Measurements from ENCODE around the gene SIGLEC11.
"Not testable (repeated sequence)": the region's sequence is repeated elsewhere in the genome, so short reads cannot be mapped to it uniquely, and the experiment has no call there.

Gene SIGLEC11

DNA sequence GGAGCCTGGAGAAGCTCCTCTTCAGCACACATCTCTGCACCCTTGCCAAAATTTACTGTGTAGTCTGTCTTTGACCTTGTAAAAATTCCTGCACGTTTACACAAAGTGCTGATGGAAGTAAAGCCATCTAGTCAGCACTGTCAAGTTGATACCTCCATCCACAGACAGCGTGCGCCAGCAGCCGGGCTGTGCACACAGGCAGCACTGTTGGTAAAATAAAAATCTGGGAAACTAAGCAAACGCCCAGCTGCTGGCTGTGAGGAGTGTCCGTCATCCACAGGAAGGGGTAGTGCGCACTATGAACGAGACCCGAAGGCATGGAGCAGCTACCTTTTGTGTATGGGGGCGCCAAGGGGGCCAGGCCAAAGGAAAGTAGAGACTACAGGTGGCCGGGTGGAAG lies 17.4 kb upstream of the SIGLEC11 start:
- DNase-seq = no peak

DNA sequence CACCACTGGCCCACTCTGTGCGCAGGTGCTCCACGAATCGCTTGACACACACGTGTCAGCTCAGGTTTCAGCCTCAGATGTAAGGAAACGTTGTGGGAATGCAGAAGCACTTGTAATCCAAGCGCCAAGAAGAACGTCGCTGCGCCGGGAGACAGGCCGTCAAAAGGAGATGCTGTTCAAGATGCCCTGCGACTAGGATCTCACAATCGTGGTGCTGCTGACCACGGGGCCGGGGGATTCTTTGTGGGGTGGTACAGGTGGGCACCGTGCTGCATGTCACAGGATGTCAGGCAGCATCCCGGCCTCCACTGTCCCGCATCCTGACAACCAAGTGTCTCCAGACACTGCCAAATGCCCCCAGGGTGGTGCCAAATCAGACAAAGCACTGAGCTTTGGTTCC lies 16.9 kb upstream of the SIGLEC11 start:
- DNase-seq = no peak

DNA sequence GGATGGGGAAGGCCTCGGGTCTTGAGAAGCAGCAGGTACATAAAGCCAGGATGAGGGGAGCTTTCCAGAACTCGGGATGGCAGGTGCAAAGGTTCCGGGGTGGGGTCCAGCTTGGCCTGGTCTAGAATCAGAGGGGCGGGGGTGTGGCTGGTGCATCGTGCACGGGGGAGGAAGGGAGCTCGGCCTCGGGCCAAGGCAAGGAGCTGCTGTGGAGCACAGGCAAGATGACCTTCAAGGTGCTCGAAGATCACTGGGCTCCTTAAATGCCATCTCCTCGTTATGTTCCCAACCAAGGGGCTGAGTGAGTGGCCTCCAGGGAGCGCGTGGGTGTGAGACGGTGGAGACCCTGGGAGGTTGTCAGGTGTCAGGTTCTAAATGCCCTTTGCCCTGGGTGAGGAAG lies 16.1 kb upstream of the SIGLEC11 start:
- DNase-seq = no peak

DNA sequence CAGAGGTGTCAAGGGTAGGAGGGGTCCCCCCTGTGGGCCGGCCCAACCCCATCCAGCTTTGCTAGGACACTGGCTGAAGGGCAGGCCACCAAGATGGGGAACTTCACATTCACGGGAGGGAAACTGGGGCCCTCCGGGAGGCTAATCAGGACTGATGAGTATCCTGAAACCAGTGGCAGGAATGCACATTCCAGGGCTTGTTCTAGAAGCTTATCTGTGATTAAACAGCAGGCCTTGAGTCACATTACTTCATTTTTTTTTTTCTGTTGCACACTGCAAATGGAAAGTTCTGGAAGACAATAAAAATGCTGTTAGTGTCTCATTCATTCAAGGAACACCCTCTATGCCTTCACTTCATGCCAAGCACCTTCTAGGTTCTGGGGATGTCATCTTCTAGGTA lies 15.5 kb upstream of the SIGLEC11 start:
- no peak for DNase-seq

- DNase-seq = no peak
These were observed 14.1 kb upstream of the SIGLEC11 start for GRCh38 chr19:49975051-49975450.

DNA sequence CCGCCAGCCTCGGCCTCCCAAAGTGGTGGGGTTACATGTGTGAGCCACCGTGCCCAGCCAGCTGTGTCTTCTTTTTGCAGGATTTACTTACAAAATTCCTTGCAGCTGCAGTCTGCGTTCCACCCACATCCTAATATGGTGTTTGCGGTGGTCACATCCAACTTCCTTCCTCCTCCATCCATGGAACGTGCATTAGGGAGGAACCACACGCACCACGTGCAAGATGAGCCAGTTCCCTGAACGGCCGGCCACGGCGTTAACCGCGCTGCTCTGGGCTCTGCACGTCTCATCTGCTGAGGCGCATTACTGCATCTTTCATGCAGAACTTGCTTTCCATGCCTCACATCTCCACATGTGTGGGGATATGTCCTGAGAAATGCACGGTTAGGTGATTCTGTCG lies 13.0 kb upstream of the SIGLEC11 start:
- no peak for DNase-seq

GRCh38 chr19:49972841-49973240 lies 11.9 kb upstream of the SIGLEC11 start:
- DNase-seq = no peak

- no peak for DNase-seq
These were observed 11.0 kb upstream of the SIGLEC11 start for GRCh38 chr19:49971991-49972411.

DNA sequence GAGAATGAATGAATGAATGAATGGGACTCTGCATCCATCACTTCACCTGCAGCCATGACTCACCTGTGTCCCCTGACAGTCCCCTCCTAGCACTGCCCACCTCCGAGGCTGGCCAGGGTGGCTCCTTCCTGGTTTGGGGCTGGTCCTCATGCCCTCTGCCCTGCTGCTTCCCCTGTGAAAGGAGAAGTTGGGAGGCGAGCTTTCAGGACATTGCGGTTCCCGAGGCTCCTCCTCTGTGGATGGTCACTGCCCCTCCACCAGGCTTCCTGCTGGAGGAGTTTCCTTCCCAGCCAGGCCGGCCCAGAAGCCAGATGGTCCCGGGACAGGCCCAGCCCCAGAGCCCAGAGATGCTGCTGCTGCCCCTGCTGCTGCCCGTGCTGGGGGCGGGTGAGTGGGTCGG lies 8.4 kb upstream of the SIGLEC11 start:
- DNase-seq = not testable (repeated sequence)

DNA sequence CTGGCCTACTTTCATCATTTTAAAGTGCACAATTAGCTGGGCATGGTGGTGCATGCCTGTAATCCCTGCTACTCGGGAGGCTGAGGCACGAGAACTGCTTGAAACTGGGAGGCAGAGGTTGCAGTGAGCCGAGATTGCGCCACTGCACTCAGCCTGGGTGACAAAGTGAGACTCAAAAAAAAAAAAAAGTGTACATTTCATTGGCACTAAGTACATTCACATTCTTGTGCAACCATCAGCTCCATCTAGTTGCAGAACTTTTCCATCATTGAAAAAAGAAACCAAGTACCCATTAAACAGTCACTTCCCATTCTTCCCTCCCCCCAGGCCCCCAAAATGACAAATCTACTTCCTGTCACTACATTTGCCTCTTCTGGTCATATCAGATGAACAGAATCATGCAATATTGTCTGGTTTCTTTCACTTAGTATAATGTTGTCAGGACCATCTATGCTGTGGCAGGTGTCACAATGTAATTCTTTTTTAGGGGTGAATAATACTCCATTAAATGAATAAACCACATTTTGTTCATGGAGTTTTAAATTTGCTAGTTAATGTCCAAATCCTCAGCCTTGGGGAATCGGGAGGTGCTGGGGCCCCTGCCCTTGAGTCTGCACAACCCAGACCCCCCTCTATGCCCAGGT lies 7.4 kb upstream of the SIGLEC11 start:
- DNase-seq = no peak

- DNase-seq = not testable (repeated sequence)
These were observed 1.1 kb downstream of the SIGLEC11 start for GRCh38 chr19:49959892-49960291.

- not testable (repeated sequence) for DNase-seq
These were observed 2.4 kb downstream of the SIGLEC11 start for GRCh38 chr19:49958596-49958995.

GRCh38 chr19:49958144-49958543 lies 2.8 kb downstream of the SIGLEC11 start:
- not testable (repeated sequence) for DNase-seq

GRCh38 chr19:49957262-49957915 lies 3.6 kb downstream of the SIGLEC11 start:
- DNase-seq = no peak

GRCh38 chr19:49956115-49956495 lies 4.9 kb downstream of the SIGLEC11 start:
- DNase-seq = no peak

DNA sequence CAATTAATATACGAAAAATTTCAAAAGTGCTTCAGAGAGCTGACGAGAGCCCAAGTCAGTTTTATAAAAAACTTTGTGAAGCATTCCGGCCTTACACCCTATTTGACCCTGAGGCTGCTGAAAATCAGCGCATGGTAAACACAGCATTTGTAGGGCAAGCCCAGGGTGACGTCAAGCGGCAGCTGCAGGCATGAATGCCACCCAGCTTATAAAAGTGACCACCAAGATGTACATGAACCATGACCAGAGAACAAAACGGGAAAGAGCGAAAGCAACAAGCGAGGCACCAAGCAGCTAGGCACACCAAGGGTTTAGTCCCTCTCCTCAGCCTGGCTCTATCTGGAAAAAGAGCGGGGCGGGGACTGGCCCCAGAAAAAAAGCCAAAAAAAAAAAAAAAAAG lies 6.0 kb downstream of the SIGLEC11 start:
- no peak for DNase-seq

DNA sequence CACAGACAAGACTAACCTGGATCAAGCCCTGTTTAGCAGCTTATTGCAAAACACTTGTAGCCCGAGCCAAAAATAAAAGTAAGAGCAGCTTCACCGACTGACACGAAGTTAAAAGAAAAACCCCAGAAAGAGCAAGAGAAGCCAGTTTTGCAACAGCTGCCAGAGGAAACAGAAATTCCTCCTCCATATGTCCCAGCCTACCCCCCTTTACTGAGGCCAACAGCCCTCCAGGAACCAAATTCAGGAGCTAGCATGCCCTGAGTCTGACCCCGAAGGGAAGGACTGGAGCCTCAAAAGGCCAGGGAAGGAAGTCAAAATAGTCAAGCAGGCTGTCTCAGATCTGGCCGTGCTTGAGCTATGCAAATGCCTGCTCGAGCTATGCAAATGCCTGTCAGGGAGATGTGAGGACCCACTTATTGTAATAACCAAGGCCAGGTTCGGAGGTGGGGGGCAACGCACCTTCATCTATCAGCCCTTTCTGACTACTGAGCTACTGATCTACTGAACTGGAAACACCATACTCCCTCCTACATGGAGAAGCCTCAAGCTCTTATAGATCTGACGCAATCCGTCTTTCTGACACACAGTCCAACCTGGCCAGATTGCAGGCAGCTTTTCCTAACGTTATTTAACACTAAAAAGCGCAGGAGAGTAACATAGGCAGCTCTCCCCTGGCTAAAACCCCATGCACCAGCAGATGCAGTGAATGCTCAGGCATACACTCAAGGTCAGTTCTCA lies 6.7 kb downstream of the SIGLEC11 start:
- no peak for DNase-seq

DNA sequence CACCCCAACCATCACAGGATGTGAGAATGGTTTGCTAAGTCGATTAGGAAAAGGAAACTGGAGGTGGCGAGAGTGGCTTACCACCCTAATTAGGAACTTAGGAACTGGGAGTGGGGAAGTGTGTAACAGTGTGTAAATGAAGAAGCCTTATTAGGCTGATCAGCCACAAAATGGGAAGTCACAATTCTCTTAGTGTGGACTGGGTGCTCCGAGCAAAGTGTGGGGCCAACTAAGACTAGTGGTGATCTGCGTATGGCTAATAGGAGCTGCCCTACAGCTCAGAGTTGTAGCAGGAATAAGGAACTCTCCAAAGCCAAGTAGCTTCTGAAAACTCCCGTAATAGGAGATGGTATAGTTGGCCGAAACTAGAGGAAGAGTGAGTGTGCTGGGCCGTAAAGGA lies 7.6 kb downstream of the SIGLEC11 start:
- no peak for DNase-seq

DNA sequence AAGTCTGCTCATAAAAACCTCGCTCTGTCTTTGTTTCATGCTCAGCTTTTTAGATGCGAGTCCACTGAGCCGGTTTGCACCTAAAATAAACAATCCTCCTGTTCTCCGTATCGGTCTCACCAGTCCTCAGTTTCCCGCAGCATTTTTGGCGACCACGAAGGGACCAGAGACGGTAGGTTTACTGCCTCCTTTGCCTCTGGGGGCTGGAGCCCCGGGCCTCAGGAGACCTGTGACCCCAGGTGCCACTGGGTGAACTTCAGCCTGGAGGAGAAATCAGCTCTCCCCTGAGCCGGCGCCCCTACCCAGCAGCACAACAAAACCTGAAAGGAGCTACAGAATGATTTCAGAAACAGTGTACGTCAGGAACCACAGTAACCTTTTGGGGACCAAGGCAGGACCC lies 8.1 kb downstream of the SIGLEC11 start:
- no peak for DNase-seq

GRCh38 chr19:49952479-49952836 lies 8.5 kb downstream of the SIGLEC11 start:
- no peak for DNase-seq

DNA sequence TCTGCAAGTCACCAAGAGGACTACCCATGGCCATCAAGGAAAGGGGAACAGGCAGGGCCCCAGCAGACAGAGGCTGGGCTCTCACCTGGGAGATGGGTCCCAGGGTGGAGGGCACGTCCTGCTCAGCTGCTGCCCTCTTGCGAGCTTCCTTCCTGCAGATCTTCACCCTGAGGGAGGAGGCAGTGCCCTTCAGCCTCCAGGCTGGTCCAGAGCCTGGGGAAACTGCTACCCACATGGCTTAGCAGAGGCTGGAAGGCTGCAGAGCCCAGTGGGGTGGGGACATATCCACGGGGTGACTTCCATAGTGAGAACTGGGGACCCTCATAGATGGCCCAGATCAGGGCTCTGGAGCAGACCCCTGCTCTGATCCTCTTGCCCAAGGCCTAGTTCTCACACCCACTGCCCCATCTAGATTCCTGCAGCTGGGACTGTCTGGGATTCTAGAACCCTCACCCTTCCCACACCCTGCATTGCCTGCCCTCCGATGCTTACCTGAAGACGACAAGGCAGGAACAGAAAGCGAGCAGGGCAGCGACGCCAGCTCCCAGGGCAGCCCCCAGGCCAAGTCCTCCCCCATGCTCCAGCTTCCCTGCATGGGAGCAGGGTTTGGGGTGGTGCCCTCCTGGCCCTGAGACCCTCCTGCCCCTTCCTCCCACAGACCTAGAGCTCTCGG lies 9.0 kb downstream of the SIGLEC11 start:
- DNase-seq = no peak

- DNase-seq = no peak
These were observed 9.9 kb downstream of the SIGLEC11 start for GRCh38 chr19:49950956-49951526.

DNA sequence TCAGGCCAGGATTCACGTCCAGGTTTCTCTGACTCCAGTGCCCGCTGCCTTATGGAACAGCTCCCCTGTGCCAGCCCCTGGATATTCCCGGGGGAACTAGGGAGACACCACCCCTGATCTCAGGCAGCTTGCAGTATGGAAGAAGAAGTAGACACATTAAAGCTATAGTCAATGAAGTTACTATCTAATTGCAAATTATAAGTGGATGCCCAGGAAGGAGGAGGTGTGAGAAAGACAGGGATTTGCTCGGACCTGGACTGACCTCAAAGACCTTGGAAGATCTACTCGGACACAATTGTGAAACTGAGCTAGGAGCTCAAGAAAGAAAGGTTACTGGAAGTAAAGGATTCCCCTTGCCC lies 10.4 kb downstream of the SIGLEC11 start:
- DNase-seq = no peak
